ENCODE measurements around the gene CHTF8. TPM values are rescaled to one million over a fixed set of nuclear protein-coding genes. Genes with fewer than 3 reads are reported as not detected.
"Not testable (repeated sequence)": the region's sequence is repeated elsewhere in the genome, so short reads cannot be mapped to it uniquely, and the experiment has no call there.

CHTF8 gene
- total and polyA plus RNA-seq, 7 donors, result 26.2 to 69.1 (median 48.4) TPM

DNA sequence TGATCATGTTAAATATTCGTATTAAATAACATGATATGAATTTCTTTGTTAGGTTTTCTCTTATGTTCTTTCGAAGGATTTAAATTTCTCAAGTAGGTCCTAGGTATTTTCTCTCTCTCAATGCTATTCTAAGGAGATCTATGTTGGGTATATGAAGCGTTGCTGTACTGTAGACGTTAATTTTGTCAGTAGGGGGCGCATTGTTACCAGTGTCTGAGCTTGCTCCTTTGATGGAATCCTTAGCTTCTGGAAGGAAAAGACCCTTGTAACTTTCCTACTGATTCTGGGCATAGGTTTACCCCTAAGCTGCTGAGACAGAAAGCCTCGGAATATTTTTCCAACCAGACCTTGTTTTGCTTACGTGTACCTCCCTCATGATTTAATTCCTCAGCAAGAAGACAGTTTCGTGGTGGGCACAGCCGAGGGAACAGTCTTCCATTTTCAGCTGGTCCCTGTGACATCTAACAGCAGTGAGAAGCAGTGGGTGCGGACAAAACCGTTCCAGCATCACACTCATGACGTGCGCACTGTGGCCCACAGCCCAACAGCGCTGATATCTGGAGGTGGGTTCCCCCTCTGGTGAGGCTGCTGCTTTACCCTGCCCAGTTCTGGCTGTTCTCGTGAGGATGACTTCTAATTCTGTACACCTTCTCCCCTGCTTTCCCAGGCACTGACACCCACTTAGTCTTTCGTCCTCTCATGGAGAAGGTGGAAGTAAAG is 17.9 kb upstream of the CHTF8 start:
- Histone ChIP-seq H3K36me3 (ENCODE audit: insufficient read depth in 1 of 2, low read depth in 1 of 2) (peaks cover 13 to 87% of the 10 kb centered on the region in 2 donors), H3K27me3 (ENCODE audit: insufficient read depth in 3 of 3, low read length in 2 of 3) (no peaks in the 10 kb centered on the region), H3K27ac (no peak overlapping the region), H3K4me3 (no peak overlapping the region), H3K4me1 (no peaks in the 10 kb centered on the region), H3K9me3 (no peaks in the 10 kb centered on the region)
- intact Hi-C loops (cut with DNase I), result loop anchor here (2.0 to 5.0 kb wide), 2 partner anchors 136 to 137 kb away; no protein-coding TSS in a partner anchor
- ATAC-seq (peak; percentile 53 to 81 (median 76)), DNase-seq (no peak)
- TF ChIP-seq, protein P1, sequence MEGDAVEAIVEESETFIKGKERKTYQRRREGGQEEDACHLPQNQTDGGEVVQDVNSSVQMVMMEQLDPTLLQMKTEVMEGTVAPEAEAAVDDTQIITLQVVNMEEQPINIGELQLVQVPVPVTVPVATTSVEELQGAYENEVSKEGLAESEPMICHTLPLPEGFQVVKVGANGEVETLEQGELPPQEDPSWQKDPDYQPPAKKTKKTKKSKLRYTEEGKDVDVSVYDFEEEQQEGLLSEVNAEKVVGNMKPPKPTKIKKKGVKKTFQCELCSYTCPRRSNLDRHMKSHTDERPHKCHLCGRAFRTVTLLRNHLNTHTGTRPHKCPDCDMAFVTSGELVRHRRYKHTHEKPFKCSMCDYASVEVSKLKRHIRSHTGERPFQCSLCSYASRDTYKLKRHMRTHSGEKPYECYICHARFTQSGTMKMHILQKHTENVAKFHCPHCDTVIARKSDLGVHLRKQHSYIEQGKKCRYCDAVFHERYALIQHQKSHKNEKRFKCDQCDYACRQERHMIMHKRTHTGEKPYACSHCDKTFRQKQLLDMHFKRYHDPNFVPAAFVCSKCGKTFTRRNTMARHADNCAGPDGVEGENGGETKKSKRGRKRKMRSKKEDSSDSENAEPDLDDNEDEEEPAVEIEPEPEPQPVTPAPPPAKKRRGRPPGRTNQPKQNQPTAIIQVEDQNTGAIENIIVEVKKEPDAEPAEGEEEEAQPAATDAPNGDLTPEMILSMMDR (IDR thresholded peaks at IDR 0.05), result peak; percentile 79
- WGBS, 3 donors, result 61 to 65% (median 64%) methylated on average over 16 of the region's 16 CpGs

DNA sequence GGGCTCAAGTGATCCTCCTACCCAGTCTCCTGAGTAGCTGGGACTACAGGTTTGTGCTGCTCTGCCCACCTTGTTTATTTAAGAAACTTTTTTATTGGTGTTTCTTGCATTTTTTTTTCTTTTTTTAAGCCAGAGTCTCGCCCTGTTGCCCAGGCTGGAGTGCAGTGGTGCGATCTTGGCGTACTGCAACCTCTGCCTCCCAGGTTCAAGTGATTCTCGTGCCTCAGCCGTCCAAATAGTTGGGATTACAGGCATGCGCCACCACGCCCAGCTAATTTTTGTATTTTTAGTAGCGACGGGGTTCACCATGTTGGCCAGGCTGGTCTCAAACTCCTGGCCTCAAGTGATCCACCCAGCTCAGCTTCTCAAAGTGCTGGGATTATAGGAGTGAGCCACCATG is 17.2 kb upstream of the CHTF8 start:
- ATAC-seq, result not testable (repeated sequence)

DNA sequence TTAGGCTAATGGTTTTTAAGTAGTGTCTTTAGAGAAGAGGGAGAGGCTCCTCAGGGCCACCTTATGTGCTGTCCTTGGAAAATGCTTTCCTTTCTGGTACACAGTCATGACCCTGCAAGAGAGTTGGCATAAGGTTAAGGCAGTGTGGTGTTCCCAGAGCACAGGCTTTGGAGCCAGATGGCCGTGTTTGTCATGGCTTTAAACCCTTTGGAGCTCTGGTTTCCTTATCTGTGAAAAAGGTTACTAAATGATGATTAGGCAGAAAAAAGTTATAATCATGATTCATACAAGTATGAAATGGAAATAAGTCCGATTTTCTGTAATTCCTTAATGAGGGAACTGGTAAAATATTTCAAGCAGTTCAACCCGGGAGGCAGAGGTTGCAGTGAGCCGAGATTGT is 13.3 kb upstream of the CHTF8 start:
- H3K4me3 ChIP-seq, result no peak overlapping the region
- TF ChIP-seq, protein P1 (IDR thresholded peaks at IDR 0.05), result no peak
- H3K4me1 ChIP-seq, result no peaks in the 10 kb centered on the region
- H3K9me3 ChIP-seq, result no peaks in the 10 kb centered on the region
- H3K27me3 ChIP-seq (ENCODE audit: insufficient read depth in 3 of 3, low read length in 2 of 3), result no peaks in the 10 kb centered on the region
- WGBS, 3 donors, result 32 to 63% (median 37%) methylated on average over 4 of the region's 4 CpGs
- H3K36me3 ChIP-seq (ENCODE audit: insufficient read depth in 1 of 2, low read depth in 1 of 2), result peaks cover 17 to 87% of the 10 kb centered on the region in 2 donors
- ATAC-seq, result peak; percentile 73 to 86 (median 84)
- intact Hi-C loops (cut with DNase I), result no loop called here
- H3K27ac ChIP-seq, result peak overlapping the region; percentile 34
- peak in 1 of 2 donors; percentile 21 for DNase-seq

More for the DNA sequence above, 17.2 kb upstream of the CHTF8 start:
- not testable (repeated sequence) for H3K4me1 ChIP-seq; H3K9me3 ChIP-seq; DNase-seq; H3K27me3 ChIP-seq (ENCODE audit: insufficient read depth in 3 of 3, low read length in 2 of 3); H3K27ac ChIP-seq; H3K4me3 ChIP-seq
- 60 to 77% (median 67%) methylated on average over 9 of the region's 9 CpGs for WGBS, 3 donors
- intact Hi-C loops (cut with DNase I), result loop anchor here (2.0 to 5.0 kb wide), 2 partner anchors 137 to 138 kb away; no protein-coding TSS in a partner anchor
- peaks cover 13 to 87% of the 10 kb centered on the region in 2 donors for H3K36me3 ChIP-seq (ENCODE audit: insufficient read depth in 1 of 2, low read depth in 1 of 2)

DNA sequence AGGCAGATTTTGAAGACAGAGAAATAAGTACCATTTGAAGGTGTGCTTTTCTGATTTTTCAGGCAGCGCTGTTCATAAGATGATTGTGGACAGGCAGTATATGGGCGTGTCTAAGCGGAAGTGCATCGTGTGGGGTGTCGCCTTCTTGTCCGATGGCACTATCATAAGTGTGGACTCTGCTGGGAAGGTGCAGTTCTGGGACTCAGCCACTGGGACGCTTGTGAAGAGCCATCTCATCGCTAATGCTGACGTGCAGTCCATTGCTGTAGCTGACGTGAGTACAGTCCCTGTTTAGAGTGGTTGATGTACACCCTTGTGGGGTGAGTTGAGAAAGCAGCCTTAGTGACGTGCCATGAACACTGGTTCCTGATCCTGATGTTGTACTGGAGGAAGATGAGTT is 10.7 kb upstream of the CHTF8 start:
- ATAC-seq (peak in 1 of 4 donors; percentile 47), DNase-seq (no peak)
- TF ChIP-seq, protein P1 (IDR thresholded peaks at IDR 0.05), result no peak
- Histone ChIP-seq H3K9me3 (no peaks in the 10 kb centered on the region), H3K4me3 (no peak overlapping the region), H3K27me3 (ENCODE audit: insufficient read depth in 3 of 3, low read length in 2 of 3) (no peaks in the 10 kb centered on the region), H3K4me1 (no peaks in the 10 kb centered on the region), H3K27ac (no peak overlapping the region), H3K36me3 (ENCODE audit: insufficient read depth in 1 of 2, low read depth in 1 of 2) (peaks cover 18 to 90% of the 10 kb centered on the region in 2 donors)
- intact Hi-C loops (cut with DNase I), result no loop called here
- WGBS, 3 donors, result 89 to 91% (median 89%) methylated on average over 11 of the region's 11 CpGs

DNA sequence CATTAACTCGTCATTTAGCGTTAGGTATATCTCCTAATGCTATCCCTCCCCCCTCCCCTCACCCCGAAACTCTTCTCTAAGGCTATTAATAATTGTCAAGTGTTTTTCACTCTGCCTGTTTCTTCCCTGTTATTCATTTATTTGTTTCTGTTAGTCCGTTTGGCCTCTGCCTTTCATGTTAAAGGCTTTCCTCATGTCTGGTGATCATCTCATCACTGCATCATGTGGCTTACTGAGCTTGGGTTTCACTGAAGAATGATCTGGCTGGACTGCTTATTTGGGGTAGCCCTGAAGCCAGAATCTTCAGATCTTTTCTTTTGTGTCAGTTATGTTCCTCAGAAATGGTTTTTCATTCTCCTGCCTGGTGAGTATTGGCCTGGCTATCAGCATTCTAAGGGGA is 9.5 kb upstream of the CHTF8 start:
- H3K36me3 ChIP-seq (ENCODE audit: insufficient read depth in 1 of 2, low read depth in 1 of 2), result peaks cover 18 to 93% of the 10 kb centered on the region in 2 donors
- H3K27me3 ChIP-seq (ENCODE audit: insufficient read depth in 3 of 3, low read length in 2 of 3), result no peaks in the 10 kb centered on the region
- H3K4me3 ChIP-seq, result no peak overlapping the region
- WGBS, 3 donors, result 86 to 92% (median 89%) methylated on average over 4 of the region's 4 CpGs
- TF ChIP-seq, protein P1 (IDR thresholded peaks at IDR 0.05), result no peak
- H3K27ac ChIP-seq, result no peak overlapping the region
- ATAC-seq (no peak), DNase-seq (no peak)
- intact Hi-C loops (cut with DNase I), result no loop called here
- no peaks in the 10 kb centered on the region for H3K9me3 ChIP-seq
- no peaks in the 10 kb centered on the region for H3K4me1 ChIP-seq

Measured in psoas muscle (tissue), 8 donors.